DOHH2 (cell line): ENCODE data around the gene PRRG3.

Source experiments
- CTCF ChIP-seq: fragments of 200-600 bp; sonication (generic); IDR thresholded peaks from one replicate; pipeline ENCODE4 v1.5.1; 2014; ENCODE audit warnings: antibody characterized with exemption, mild to moderate bottlenecking, low read depth, low read length; ENCODE audit not compliant: poor library complexity, severe bottlenecking
- EZH2phosphoT487 ChIP-seq: fragments of 200-600 bp; sonication (generic); IDR thresholded peaks from 2 replicates; pipeline ENCODE4 v1.6.1; 2017; ENCODE audit warnings: borderline replicate concordance, mild to moderate bottlenecking, antibody characterized with exemption, low read length, moderate library complexity, mixed read lengths

GRCh38 chrX:151724563-151725337 lies 29.5 kb downstream of the PRRG3 start:
- TF ChIP-seq CTCF (no peak), EZH2phosphoT487 (no peak)
